ENCODE measurements around the gene CHCHD6.

CHCHD6 gene

DNA sequence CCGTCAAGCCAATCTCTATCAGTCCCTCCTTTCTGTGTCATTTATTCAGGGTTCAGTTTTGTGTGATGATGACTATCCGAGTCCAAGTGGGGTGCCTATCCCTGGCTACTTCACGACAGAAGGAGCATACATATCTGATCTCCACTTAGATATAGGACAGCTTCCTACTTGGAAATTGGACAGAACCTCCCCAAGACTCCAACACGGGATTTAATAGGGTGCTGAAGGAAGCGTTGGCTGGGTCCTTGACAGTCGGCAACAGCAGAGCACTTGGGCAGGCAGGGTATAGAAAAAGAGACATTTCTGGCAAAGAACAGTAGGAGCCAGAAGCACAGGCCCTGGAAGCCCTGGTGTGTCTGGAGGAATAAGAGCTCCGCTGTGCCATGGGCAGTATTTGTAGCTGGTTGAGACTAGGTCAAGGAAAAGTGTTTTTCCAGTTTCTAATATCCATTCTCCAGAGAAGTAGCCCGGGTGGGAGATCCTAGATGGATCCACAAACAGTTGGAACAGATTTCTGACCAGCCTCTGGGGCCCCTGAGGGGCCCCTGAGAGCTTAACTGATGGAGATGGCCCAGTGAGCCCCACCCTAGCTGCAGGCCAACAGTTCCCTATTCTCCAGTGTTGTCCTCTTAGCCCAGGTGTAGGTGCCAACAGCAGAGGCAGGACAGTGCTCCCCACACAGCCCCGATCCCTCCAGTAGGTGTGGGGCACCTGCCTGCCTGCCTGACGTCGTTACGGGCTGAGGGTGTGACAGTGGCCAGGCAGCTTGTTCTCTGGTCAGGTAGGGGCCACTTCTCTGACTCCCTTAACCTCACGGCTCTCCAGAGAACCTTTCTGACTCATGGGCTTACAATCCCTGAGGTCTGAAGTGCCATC, 130.8 kb downstream of the CHCHD6 start:
- no peak for DNase-seq

DNA sequence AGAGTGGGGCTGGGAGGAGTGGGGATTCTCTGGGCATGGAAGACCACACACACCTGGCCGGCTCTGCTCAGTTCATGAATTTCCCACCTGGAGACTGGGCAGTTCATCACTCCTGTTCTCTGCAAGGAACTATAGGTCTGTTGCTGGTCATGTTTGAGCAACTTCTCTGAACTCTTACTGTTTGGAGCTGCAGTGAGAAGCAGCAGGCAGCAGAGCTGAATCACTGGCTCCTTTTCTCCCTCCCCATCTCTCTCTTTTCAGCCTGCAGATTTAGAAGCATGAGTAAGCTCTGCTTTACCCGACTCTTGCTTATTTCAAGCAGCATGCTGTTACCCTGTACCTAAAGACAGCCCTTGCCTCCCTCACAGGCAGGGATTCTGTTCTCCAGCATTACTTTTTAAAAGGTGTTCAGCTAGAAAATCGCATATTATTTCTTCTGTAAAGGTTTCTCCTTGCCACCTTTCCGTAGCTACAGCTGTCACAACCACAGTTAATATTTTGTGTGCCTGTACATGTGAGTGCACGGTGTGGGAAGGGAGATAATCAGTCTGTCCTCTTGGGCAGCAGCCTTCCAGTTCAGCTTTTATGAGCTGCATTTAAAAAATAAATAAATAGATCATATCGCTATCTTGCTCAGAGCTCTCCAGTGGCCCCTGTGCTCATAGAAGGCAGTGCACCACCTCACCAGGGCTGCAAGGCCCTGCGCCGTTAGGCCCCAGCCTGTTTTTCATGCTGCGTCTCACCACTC, 131.6 kb downstream of the CHCHD6 start:
- no peak for DNase-seq

DNA sequence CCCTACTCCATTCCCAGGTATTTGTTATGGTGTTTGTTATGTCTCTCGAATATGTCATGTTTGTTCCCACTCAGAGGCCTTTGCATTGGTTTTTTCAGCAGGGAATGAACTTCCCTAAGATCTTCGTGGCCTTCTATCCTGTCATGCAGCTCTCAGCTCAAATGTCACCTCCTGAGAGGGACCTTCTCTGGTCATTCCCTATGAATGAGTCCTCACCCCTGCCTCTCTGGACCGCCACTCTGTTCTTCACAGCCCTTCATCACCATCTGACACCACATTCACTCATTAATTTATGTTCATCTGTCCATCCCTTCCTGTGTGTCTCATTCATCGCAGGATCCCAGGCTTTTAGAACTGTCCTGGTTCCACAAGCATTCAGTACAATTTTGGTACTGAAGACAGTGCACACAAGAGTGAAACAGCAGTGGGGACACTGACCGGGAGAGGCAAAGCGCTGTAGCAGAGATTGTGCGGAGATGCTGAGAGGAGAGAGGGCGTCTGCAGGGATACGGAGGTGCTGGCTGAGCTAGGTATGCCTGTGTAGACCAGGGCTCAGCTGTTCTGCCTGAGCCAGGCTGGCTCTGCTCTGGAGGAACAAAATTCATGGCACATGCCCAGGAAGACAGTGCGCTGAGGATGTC, 132.3 kb downstream of the CHCHD6 start:
- no peak for DNase-seq

DNA sequence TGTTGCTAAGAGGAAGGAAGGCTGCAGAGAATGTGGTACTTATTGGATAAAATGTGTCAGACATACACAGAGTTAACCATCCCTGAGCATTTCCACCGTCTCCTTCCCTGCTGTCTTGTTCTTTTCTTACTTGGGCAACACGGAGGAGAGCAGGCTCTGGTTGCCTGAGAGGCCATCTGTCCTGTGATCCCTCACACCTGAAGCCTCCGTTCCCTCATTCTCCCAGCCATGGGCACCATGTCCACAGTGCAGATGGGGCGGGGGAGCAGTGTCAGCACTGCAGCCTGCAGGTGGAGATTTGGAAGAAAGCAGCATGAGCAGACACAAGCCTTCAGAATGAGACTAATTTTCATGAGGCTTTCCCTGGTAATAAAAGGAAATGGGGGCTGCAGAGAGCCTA, 133.7 kb downstream of the CHCHD6 start:
- no peak for DNase-seq

DNA sequence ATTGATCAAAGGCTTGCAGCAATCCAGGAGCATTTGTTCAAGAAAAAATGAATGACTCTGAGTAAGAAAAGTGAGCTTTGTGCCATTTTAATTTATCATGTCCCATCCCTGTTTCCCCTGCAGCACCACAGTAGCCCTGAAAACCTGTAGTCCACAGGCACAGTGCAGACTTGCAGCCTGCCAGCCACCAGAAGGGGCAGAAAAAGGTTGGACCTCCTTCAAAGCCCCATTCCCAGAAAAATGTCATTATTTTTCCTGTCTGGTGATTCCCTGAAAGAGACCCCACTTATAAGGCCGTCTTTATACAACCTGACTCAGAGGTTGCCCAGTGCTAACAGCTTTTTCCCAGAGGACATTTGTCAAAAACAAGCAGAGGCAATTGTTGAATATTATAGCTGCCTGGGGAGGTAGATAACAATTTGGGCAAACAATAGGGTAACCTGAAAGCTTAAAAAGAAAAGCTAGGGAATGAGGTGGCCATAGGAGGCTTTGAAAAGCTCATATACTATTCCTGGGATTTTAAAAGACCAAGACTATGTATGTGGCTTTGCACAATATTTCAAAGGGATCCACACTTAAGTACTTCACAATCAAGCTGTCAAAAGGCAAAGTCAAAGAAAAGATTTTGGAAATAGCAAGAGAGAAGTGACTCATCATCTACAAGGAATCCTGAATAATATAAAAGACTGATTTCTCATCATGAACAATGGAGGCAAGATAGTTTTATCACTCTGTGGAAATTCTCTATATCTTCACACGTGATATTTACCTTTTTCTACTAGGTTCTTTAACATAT, 142.1 kb downstream of the CHCHD6 start:
- DNase-seq: no peak

DNA sequence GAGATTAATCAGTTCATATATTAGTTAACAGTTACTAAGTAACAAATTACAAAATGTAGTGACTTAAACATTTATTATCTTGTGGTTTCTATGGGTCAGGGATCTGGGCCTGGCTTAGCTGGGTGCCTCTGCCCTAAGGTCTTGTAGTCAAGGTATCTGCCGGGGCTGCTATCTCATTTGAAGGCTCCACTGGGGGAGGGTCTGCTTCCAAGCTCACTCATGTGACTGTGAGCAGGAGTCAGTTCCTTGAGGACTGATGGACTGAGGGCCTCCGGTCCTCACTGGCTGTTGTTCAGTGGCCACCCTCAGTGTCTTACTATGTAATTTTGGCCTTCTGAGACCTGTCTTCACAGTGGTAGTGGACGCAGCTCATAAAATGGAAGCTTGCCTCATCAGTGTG, 143.0 kb downstream of the CHCHD6 start:
- no peak for DNase-seq

DNA sequence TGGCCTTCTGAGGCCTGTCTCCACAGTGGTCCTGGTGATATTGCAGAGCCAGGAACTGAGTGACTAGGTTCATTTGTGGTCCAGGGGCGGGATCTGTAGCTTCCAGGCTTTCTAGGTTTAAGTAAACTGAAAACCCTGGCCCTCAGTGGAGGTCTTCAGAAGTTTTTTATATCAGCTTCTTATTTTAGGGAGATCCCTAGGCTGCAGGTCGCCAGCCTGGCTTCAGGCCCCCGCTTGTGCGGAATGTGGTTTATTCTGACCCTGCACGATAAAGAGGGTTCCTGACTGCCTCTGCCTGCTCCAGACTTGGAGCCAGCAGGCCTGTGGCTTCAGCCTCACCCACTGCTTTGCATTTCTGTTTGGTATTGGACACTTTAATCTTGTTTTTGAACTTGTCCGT, 145.0 kb downstream of the CHCHD6 start:
- no peak for DNase-seq

DNA sequence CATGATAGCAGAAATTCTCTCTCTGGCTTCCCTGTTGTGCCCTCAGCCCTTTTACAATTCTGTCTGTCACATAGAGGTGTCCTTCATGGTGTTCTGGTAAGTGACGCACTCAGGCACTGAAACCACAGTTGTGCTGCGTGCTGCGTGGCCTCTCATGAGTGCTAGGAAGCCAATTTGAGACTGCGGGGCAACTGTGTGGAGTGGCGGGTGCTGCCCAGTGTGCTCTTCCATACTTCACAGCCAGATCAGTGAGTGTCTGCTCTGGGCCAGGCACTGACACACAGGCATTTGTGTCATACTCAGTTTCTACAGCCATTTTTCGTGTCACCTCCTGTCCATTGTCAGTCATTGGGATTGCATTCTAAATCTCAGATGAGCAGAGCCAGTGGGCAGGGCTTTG, 145.7 kb downstream of the CHCHD6 start:
- no peak for DNase-seq

DNA sequence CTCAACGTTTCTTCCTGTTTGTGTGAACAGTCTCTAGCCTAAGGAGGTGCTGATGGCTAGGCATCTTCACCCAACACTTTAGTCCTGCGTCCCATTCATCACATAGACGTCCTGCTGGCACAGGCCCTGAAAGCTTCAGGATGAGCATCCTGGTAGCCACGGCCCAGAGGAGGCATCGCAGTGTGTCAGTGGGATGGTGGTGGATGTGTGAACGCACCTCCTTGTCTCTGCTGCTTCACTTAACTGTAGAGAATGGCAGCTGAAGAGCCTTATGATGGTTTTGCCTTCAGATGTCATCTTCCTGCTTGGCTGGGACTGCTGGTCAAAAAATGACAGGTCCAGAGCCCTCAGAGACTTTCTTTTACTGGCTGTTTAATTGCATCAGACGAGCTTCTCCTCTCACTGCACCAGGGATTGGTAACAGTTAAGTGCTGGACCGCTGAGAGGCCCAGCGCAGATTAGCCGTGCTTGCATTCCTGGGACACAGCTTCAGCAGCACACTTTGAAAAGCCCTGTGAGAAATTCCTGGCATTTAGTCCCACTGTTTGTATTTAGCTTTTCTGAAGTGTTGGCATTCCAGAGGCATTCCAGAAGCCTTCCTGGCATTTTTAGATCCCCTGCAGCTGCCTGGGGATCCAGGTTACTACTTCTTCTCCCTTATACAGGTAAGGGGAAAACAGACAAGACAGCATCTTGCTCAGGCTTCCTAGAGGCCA, 146.5 kb downstream of the CHCHD6 start:
- no peak for DNase-seq

DNA sequence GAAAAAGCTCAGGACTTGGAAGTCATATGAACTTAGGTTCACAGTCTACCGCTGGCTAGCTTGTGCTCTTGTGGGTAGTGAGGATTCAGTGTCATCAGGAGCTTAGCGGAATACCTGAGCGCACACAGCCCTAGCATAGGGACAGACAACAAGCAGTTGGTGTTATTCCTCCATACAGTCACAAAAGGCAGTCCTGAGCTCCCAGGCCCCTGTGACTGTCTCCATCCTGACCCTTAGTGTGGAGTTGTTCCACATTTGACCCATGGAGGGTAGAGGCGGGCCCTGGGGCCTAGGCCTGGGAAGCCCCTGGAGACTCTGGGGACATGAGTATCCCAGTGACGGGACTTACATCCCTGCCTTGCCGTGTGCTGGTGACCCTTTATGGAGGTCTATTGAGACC, 147.3 kb downstream of the CHCHD6 start:
- DNase-seq: no peak

DNA sequence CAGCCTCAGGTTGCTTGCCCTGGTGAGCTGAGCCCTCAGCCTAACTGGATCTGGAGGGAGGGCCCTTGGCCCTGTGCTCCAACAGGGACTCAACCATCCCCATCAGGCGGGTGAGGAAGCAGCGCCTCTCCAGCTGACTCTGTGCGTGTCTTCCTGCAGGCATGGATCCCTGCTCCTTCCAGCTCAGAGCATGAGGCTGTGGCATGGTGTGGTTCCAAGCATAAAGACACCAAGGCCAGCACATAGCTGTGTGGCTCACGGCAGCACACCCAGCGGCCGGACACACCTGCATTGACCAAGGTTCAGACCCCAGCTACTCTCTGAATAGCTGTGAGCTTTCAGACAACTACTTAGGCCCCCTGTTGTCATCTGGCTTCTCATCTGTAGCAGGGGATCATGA, 147.9 kb downstream of the CHCHD6 start:
- no peak for DNase-seq

DNA sequence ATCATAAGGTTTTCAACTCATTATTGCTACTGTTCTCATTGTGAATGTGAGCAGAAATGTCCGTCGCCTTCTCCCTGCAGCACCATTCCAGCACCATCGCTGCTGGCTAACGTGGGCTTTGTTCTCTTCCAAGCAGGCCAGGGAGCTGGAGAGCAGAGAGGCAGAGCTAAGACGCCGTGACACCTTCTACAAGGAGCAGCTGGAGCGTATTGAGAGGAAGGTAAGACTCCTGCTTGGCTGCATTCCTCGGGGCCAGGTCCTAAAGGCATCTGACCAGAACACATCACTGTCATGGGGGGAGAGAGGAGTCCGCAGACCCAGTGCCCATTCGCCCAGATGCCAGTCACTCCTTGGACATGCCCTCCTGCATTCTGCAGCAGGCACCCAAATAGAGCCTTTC, 148.5 kb downstream of the CHCHD6 start:
- no peak for DNase-seq

DNA sequence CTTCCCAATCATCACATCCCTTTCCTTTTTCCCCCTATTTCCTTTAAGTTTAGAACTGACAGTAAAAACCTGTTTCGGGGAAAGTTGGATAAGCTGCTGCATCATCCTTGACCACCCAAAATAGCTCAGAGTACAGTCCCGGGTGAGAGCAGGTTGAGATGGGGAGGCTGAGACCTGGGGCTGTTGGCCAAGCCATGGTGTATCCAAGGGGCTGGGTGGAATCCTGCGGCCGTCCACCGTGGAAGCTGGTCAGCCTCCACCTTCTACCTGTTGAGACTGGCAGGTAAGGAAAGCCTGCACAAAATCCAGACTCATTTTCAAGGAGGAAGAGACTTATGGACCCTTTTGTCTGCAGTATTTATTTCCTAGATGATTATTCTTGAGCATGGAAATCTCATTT, 150.6 kb downstream of the CHCHD6 start:
- DNase-seq: no peak

DNA sequence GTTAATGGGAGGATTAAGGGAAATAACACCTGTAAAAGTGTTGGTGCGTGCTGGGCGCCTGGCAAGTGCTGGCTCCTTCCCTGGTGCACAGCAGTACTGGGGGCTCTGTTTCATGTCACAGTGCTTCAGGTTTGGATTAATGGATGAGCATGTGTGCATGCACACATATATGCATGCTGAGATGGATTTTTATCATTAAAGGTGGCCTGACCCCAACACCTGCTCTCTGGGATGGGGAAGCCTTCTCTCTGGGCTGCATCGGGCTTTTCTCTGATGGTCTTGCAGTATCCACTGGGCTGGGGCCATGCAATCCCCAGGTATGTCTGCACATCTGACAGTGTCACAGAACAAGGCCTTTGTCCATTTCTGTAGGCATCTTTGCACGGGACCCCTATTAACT, 151.3 kb downstream of the CHCHD6 start:
- no peak for DNase-seq

DNA sequence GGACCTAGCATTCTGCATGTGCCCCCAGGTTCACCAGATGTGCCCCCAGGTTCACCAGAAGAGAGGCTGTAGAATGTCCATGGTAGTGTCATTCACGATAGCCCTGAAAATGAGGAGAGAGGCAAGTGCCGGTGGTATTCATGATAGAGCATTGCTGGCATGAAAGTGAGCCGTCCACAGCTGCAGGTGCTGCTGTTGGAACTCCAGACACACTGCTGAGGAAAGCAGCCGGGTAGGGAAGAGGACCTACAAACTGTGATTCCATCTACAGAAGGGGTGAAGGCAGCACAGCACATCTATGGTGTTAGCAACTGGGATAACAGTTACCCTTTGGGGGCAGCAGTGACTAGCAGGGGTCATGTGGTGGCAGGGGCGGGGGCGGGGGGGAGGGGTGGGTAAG, 153.9 kb downstream of the CHCHD6 start:
- DNase-seq: no peak

DNA sequence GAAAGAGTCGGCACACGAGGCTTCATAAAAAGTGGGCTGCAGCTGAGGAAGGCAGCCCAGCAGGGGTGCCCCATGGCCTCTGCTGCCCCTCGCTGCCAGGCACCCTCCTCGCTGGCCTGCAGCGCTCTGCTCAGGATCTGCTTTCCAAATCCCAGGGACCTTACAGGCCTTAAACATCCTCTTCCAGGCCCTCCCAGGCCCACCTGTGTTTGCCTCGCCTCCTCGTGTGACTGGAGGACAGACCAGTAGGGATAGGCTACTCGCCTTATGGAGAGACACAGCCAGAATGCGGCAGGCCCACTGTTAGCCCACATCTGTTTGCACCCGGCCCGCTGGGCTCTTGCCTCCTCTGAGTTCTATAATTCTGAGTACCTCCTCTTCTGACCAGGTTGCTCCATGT, 154.4 kb downstream of the CHCHD6 start:
- DNase-seq: no peak

DNA sequence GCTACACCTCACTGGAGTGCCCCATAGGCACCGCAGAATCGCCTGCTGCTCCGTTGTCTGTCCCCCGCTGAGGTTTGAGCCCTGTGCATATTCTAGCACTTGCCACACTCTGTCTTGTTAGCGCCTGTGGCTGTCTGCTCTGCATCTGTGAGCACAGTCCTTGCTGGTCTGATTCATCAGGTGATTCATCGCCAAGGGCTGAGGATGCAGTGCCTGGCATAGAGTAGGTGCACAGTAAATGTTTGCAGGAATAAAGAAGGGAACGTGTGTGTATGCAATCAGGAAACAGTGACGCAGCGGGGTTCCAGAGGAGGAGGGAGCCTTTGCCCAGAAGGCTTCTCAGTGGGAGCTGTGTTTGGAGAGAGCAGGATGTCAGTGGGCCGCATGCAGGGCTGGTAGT, 154.8 kb downstream of the CHCHD6 start:
- no peak for DNase-seq

DNA sequence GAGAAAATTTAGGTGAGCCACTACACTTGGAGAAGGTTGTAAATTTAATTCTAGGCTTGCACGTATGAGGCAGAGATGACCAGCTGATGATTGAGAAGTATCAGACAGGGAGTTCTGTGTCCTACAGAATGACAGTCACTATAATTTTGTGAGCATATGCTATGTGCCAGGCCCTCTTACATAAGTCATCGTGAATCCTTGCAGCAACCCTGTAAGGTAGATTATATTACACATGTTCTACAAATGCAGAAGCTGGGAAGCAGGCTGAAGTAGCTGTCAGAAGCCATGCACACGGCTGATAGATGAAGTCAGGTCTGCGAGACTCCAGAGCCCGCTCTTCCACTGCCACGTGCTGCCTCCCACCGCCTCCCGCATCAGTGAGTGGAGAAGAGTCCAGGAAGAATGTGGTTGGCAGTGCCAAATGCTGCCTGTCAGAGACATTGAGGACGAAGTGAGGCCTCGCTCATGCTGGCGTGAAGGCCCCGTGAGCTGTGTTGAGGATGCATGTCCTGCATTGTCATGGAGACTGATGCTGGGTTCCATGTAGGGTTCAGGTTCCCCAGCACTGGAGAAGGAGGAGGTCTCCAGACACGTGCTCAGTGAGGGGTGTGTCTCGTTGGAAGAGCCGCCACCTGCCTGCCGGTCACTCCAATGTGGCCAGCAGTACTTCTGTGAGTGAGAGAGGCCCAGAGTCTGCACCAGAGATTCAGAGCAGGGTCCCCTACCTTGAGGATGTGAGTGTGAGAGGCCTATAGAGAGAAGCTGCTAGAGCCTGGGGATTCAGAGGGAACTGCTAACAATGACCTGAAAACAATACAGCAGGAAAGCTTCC, 155.6 kb downstream of the CHCHD6 start:
- DNase-seq: no peak

DNA sequence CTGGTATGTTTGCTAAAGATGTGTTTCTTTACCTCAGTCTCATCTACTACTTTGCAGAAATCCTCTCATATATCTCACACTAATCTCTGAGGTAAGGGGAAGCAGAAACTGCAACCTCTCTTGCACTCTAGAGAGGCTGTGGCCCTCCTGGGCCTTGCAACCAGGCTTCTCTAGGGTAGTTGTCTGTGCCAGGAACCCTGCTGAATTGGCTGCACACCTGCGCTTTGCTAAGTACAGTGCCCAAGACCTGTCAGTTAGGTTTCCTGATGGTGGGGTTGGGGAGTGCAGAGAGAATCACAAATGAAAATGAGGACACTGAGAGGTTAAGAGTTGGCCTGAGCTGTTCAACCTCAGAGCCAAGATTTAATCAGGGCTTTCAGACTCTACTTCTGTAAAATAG, 161.7 kb downstream of the CHCHD6 start:
- no peak for DNase-seq

DNA sequence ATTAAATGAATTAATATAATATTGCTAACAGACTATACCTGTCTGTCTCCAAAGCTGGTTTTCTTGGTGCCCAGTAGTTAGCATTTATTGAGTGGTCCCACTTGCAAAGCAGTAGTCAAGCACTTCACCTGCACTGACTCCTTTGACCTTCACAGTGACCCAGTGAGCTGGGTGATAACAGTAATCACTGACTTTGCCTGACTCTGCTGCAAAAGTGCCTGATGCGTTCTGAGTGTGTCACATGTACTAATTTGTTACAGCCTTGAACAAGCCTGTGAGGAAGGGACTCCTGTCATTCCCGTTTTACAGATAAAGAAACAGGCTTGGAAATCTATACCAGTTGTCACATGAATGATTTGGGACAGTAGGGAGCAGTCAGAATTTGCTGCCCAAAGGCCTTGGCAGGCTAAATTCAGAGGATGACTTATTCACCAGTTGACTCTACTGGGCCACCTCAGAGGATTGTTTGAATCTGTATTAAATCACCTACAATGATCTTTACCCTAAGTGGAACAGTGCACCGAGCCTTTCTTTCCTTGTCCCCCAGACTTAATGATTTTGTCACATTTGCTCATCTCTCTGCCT, 162.2 kb downstream of the CHCHD6 start:
- no peak for DNase-seq

Data from activated CD4-positive, CD25-positive, alpha-beta regulatory T cell (primary cell).